Vagina (tissue), 2 donors: ENCODE results near the gene COL28A1.

Experiments
- CTCF ChIP-seq, 3 experiments: fragments of 450-650 bp in 2 of 3; fragments of 200-600 bp in 1 of 3; sonication (generic) in 1 of 3; IDR thresholded peaks; one replicate each; pipeline ENCODE4 v1.5.1; 2017 to 2019; ENCODE audit warnings: antibody characterized with exemption in 3 of 3, mild to moderate bottlenecking in 2 of 3, moderate library complexity in 2 of 3
- POLR2AphosphoS5 ChIP-seq, 2 donors: sonication (generic); formaldehyde crosslinking; IDR thresholded peaks; one replicate each; pipeline ENCODE4 v1.9.0; 2017; ENCODE audit warnings: antibody characterized with exemption in 2 of 2, mild to moderate bottlenecking in 2 of 2, low read depth in 1 of 2; ENCODE audit not compliant: insufficient read depth in 1 of 2

GRCh38 chr7:7510794-7511193 is 24.9 kb downstream of the COL28A1 start:
- TF ChIP-seq CTCF (IDR thresholded peaks at IDR 0.05) (no peak), POLR2AphosphoS5 (IDR thresholded peaks at IDR 0.05; ENCODE audit: insufficient read depth in 1 of 2, low read depth in 1 of 2) (no peak)
